ENCODE measurements around the gene HSP90AB1.
A peak's percentile ranks its signal among the peaks of the same experiment; 100 is the strongest.

HSP90AB1 gene

GRCh38 chr6:44246663-44247337 lies at the start of gene HSP90AB1:
Gene HSP90AB1 (plus strand): TSS chr6:44247101. CDS start chr6:44248630, 1,529 bp downstream.
- peak; percentile 99 for DNase-seq (ENCODE audit: low read depth)

- DNase-seq (ENCODE audit: low read depth): no peak
These were observed 48.2 kb upstream of the HSP90AB1 start for GRCh38 chr6:44198684-44199083.

GRCh38 chr6:44199883-44200282 lies 47.0 kb upstream of the HSP90AB1 start:
- no peak for DNase-seq (ENCODE audit: low read depth)

- DNase-seq (ENCODE audit: low read depth): no peak
These were observed 45.7 kb upstream of the HSP90AB1 start for GRCh38 chr6:44201200-44201599.

GRCh38 chr6:44201638-44202303 lies 45.1 kb upstream of the HSP90AB1 start:
- DNase-seq (ENCODE audit: low read depth): no peak

- no peak for DNase-seq (ENCODE audit: low read depth)
These were observed 44.4 kb upstream of the HSP90AB1 start for GRCh38 chr6:44202332-44202971.

- no peak for DNase-seq (ENCODE audit: low read depth)
These were observed 43.7 kb upstream of the HSP90AB1 start for GRCh38 chr6:44202972-44203750.

- DNase-seq (ENCODE audit: low read depth): no peak
These were observed 42.9 kb upstream of the HSP90AB1 start for GRCh38 chr6:44203955-44204354.

- no peak for DNase-seq (ENCODE audit: low read depth)
These were observed 38.9 kb upstream of the HSP90AB1 start for GRCh38 chr6:44207966-44208365.

- no peak for DNase-seq (ENCODE audit: low read depth)
These were observed 35.6 kb upstream of the HSP90AB1 start for GRCh38 chr6:44211284-44211683.

GRCh38 chr6:44214307-44214706 lies 32.6 kb upstream of the HSP90AB1 start:
- no peak for DNase-seq (ENCODE audit: low read depth)

GRCh38 chr6:44216677-44217331 lies 30.1 kb upstream of the HSP90AB1 start, which contains the start of gene MYMX:
Gene MYMX (plus strand): TSS chr6:44216926. CDS start chr6:44217472, 546 bp downstream.
- DNase-seq (ENCODE audit: low read depth): no peak

- DNase-seq (ENCODE audit: low read depth): peak; percentile 37
These were observed 29.4 kb upstream of the HSP90AB1 start for GRCh38 chr6:44217332-44218143.

GRCh38 chr6:44219053-44219814 lies 27.7 kb upstream of the HSP90AB1 start:
- DNase-seq (ENCODE audit: low read depth): peak; percentile 27

- DNase-seq (ENCODE audit: low read depth): no peak
These were observed 26.8 kb upstream of the HSP90AB1 start for GRCh38 chr6:44219815-44220784.

GRCh38 chr6:44220913-44221290 lies 26.0 kb upstream of the HSP90AB1 start:
- DNase-seq (ENCODE audit: low read depth): no peak

GRCh38 chr6:44221291-44221960 lies 25.5 kb upstream of the HSP90AB1 start:
- DNase-seq (ENCODE audit: low read depth): peak; percentile 83

GRCh38 chr6:44221961-44222335 lies 25.0 kb upstream of the HSP90AB1 start:
- no peak for DNase-seq (ENCODE audit: low read depth)

Data from fibroblast of gingiva (primary cell).